K562 (cell line): ENCODE data around the gene DHCR24. TPM values are rescaled to one million over a fixed set of nuclear protein-coding genes. Genes with fewer than 3 reads are reported as not detected.

Experiments used
- COPS2 ChIP-seq: fragments of 450-650 bp; conservative IDR thresholded peaks from 2 replicates; pipeline ENCODE4 v1.6.1; 2016; ENCODE audit warnings: mild to moderate bottlenecking, moderate library complexity
- DLX4 ChIP-seq: fragments of 250-450 bp; sonication (Bioruptor Pico); IDR thresholded peaks from 2 replicates; pipeline ENCODE4 v1.6.1; 2021; ENCODE audit warnings: mild to moderate bottlenecking
- E2F8 ChIP-seq: fragments of 450-650 bp; IDR thresholded peaks from 2 replicates; pipeline ENCODE4 v1.7.1; 2018; ENCODE audit warnings: mild to moderate bottlenecking, low read depth; ENCODE audit not compliant: partially characterized antibody
- GABPA ChIP-seq: fragments of 200-800 bp; sonication (Bioruptor generic); conservative IDR thresholded peaks from 2 replicates; pipeline ENCODE4 v1.6.1; 2016; ENCODE audit warnings: low read depth, missing genetic modification characterization, missing compliant biosample characterization
- MCM5 ChIP-seq: fragments of 450-650 bp; IDR thresholded peaks from 2 replicates; pipeline ENCODE4 v1.6.1; 2016; ENCODE audit warnings: low read depth
- MYC ChIP-seq, 2 experiments: fragments of 250-450 bp in 1 of 2; sonication (Bioruptor Pico) in 1 of 2; IDR thresholded peaks; 2 replicates each; pipeline versions ENCODE4 v1.5.1 to v1.6.1; 2012 to 2021; ENCODE audit warnings: low read depth in 2 of 2, borderline replicate concordance in 1 of 2, improper control_type of control experiment in 1 of 2, low read length in 1 of 2, mild to moderate bottlenecking in 1 of 2, moderate library complexity in 1 of 2
- NFYB ChIP-seq: IDR thresholded peaks from 2 replicates; pipeline ENCODE4 v1.6.1; 2011; ENCODE audit warnings: mild to moderate bottlenecking, moderate library complexity; ENCODE audit not compliant: insufficient read length; ENCODE audit errors: extremely low read depth
- RCOR1 ChIP-seq, 2 experiments: IDR thresholded peaks; 2 replicates each; pipeline ENCODE4 v1.6.1; 2012; ENCODE audit warnings: low read depth in 2 of 2, low read length in 2 of 2, borderline replicate concordance in 1 of 2, improper control_type of control experiment in 1 of 2
- SAFB ChIP-seq: fragments of 200-400 bp; formaldehyde crosslinking; IDR thresholded peaks from 2 replicates; pipeline ENCODE4 v1.6.1; 2017; ENCODE audit warnings: low read depth, low read length, borderline replicate concordance
- SIN3B ChIP-seq: fragments of 450-650 bp; IDR thresholded peaks from 2 replicates; pipeline ENCODE4 v1.6.1; 2017; ENCODE audit warnings: low read depth, mild to moderate bottlenecking, moderate library complexity
- SNIP1 ChIP-seq: fragments of 450-650 bp; IDR thresholded peaks from 2 replicates; pipeline ENCODE4 v1.7.1; 2017; ENCODE audit warnings: low read depth, mild to moderate bottlenecking
- SNRNP70 ChIP-seq: fragments of 200-400 bp; formaldehyde crosslinking; optimal IDR thresholded peaks from 2 replicates; pipeline ENCODE3; 2017; ENCODE audit warnings: low read depth, low read length
- ZNF740 ChIP-seq, 3 experiments: fragments of 200-800 bp in 1 of 3; sonication (Bioruptor generic) in 1 of 3; sonication (generic) in 1 of 3; formaldehyde crosslinking in 1 of 3; IDR thresholded peaks; 2 replicates each; pipeline versions ENCODE4 v1.6.1 to v1.8.0; 2016 to 2022; ENCODE audit warnings: mild to moderate bottlenecking in 2 of 3, missing compliant biosample characterization in 2 of 3, missing genetic modification characterization in 2 of 3, missing genetic modification reagents in 1 of 3
- polyA plus RNA-seq, 8 experiments: library from polyadenylated mRNA; depleted of rRNA in 4 of 8; stranded (reverse) in 5 of 8; unstranded in 3 of 8; fragments of >200 nt; fragmentation: Nextera tagmentation in 2 of 8; fragmentation: Illumina TruSeq in 1 of 8; extraction: Ambion mirVana in 2 of 8; extraction: Trizol in 1 of 8; gene quantifications; 2 replicates each; pipeline versions ENCODE4 v1.2.1 to v1.2.3, GENCODE V29; 2011 to 2014; ENCODE audit warnings: inconsistent platforms in 1 of 8, missing spikeins in 1 of 8
- total RNA-seq, 7 experiments: library from RNA; depleted of rRNA in 6 of 7; stranded (reverse); fragments of >200 nt in 6 of 7; fragmentation: Illumina TruSeq in 2 of 7; extraction: Trizol in 2 of 7; gene quantifications; 2 replicates each; pipeline versions ENCODE4 v1.2.1 to v1.2.3, GENCODE V29; 2011 to 2021; ENCODE audit warnings: low replicate concordance in 1 of 7
- TF ChIP-seq, protein P1 (sequence below): fragments of 450-650 bp; IDR thresholded peaks from 2 replicates; pipeline ENCODE4 v1.6.1; 2017; ENCODE audit warnings: antibody characterized with exemption, mild to moderate bottlenecking

The DHCR24 gene
- total and polyA plus RNA-seq, 9 of the 15 experiments (the other 6 are each of a cell fraction or from before 2014, with no cell fraction given) = 23.4 to 161 (median 79.9) TPM

DNA sequence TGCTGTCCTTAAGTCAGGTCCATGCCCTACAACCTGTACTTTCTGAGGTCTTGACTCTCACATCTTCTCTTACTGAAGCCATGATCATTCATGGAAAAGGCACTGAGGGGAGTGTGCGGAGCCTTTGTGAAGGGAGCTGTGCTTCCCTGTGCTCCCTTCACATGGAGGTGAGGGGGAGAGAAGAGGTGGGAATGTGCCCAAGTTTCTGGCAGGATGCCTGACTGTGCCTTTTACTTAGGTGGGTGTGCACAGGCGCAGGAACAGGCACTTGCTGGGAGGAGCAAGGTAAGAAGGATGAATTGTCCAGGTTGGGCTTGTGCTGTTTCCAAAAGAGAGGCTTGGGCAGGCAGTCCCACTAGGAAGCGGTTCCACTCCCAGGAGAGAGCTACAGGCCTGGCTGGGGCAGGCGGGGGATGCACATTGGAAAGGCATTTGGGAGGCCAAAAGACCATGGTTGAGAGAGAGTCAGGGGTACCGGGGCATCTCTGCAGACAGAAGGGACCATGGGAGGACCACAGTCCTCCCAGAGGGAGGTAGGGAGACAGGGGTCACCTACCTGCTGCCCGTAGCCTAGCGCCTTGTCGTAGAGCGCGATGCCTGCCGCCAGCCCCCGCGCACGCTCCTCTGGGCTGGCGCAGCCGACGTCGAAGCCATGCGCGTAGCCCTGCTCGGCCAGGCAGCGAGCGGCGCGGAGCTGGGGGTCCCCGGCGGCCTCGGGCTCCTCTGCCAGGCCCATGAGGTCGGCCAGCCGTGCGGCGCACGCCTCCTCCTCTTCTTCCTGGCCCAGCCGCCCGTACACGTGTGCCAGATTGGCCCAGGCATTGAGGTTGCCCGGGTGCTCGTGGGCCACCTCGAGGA lies 86.7 kb downstream of the DHCR24 start (continued):
- TF ChIP-seq, protein P1, sequence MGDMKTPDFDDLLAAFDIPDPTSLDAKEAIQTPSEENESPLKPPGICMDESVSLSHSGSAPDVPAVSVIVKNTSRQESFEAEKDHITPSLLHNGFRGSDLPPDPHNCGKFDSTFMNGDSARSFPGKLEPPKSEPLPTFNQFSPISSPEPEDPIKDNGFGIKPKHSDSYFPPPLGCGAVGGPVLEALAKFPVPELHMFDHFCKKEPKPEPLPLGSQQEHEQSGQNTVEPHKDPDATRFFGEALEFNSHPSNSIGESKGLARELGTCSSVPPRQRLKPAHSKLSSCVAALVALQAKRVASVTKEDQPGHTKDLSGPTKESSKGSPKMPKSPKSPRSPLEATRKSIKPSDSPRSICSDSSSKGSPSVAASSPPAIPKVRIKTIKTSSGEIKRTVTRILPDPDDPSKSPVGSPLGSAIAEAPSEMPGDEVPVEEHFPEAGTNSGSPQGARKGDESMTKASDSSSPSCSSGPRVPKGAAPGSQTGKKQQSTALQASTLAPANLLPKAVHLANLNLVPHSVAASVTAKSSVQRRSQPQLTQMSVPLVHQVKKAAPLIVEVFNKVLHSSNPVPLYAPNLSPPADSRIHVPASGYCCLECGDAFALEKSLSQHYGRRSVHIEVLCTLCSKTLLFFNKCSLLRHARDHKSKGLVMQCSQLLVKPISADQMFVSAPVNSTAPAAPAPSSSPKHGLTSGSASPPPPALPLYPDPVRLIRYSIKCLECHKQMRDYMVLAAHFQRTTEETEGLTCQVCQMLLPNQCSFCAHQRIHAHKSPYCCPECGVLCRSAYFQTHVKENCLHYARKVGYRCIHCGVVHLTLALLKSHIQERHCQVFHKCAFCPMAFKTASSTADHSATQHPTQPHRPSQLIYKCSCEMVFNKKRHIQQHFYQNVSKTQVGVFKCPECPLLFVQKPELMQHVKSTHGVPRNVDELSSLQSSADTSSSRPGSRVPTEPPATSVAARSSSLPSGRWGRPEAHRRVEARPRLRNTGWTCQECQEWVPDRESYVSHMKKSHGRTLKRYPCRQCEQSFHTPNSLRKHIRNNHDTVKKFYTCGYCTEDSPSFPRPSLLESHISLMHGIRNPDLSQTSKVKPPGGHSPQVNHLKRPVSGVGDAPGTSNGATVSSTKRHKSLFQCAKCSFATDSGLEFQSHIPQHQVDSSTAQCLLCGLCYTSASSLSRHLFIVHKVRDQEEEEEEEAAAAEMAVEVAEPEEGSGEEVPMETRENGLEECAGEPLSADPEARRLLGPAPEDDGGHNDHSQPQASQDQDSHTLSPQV = no peak
- TF ChIP-seq RCOR1 (IDR thresholded peaks at IDR 0.05; ENCODE audit: borderline replicate concordance in 1 of 2, low read depth in 2 of 2, low read length in 2 of 2) (no peak), SAFB (no peak), MYC (IDR thresholded peaks at IDR 0.05; ENCODE audit: low read depth, low read length) (no peak), MYC (CRISPR knock-in tag; IDR thresholded peaks at IDR 0.05; ENCODE audit: borderline replicate concordance, low read depth) (no peak), DLX4 (CRISPR knock-in tag) (no peak), NFYB (no peak), COPS2 (no peak), E2F8 (no peak), SNIP1 (no peak), GABPA (tag) (no peak), MCM5 (no peak), SNRNP70 (no peak), SIN3B (no peak), ZNF740 (CRISPR knock-in tag; IDR thresholded peaks at IDR 0.05) (no peak), ZNF740 (tag; IDR thresholded peaks at IDR 0.05) (no peak)
